ENCODE results near the gene PRR19. TPM values are rescaled to one million over a fixed set of nuclear protein-coding genes. Genes with fewer than 3 reads are reported as not detected.

Gene PRR19
- total RNA-seq, 2 experiments from 2014 or later = 0.38 to 0.49 TPM

- ChIA-PET CTCF (interaction anchor here (1.3 to 1.4 kb wide), 2 partner anchors 24 to 254 kb away, joined by 3 to 5 read pairs; no protein-coding TSS in a partner anchor), POLR2A (interaction anchor here (0.7 to 1.3 kb wide), 4 partner anchors 11 to 179 kb away, joined by 3 to 5 read pairs (median 3); no protein-coding TSS in a partner anchor)
- Mint-ChIP-seq H3K9me3 (no peaks in the 10 kb centered on the region), H3K4me3 (peak overlapping the region; percentile 84), H3K27ac (peak overlapping the region; percentile 91), H3K36me3 (ENCODE audit: low read depth) (no peaks in the 10 kb centered on the region), H3K4me1 (ENCODE audit: low read depth) (peaks cover 18% of the 10 kb centered on the region), H3K27me3 (no peaks in the 10 kb centered on the region)
- TF ChIP-seq, protein P1, sequence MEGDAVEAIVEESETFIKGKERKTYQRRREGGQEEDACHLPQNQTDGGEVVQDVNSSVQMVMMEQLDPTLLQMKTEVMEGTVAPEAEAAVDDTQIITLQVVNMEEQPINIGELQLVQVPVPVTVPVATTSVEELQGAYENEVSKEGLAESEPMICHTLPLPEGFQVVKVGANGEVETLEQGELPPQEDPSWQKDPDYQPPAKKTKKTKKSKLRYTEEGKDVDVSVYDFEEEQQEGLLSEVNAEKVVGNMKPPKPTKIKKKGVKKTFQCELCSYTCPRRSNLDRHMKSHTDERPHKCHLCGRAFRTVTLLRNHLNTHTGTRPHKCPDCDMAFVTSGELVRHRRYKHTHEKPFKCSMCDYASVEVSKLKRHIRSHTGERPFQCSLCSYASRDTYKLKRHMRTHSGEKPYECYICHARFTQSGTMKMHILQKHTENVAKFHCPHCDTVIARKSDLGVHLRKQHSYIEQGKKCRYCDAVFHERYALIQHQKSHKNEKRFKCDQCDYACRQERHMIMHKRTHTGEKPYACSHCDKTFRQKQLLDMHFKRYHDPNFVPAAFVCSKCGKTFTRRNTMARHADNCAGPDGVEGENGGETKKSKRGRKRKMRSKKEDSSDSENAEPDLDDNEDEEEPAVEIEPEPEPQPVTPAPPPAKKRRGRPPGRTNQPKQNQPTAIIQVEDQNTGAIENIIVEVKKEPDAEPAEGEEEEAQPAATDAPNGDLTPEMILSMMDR (IDR thresholded peaks at IDR 0.05) = no peak
- intact Hi-C loops (cut with micrococcal nuclease) = no loop called here
- no peak for ATAC-seq
- no peak for DNase-seq
Measured at GRCh38 chr19:42303101-42303464, 1.2 kb downstream of the PRR19 start.

DNA sequence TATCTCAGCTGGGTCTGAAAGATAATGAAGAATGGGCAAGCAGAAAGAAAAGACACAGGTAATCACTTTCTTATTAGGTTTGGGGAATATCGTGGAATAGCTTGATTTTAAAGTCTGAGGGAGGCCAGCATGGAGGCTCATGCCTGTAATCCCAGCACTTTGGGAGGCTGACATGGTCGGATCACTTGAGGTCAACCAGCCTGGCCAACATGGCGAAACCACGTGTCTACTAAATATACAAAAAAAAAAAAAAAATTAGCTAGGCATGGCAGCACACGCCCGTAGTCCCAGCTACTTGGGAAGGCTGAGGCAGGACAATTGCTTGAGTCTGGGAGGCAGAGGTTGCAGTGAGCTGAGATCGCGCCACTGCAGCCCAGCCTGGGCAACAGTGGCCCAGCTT lies 1.9 kb downstream of the PRR19 start:
- no peak for ATAC-seq
- TF ChIP-seq, protein P1 (IDR thresholded peaks at IDR 0.05) = no peak
- no peaks in the 10 kb centered on the region for H3K9me3 Mint-ChIP-seq
- CTCF ChIA-PET = interaction anchor here (1.3 kb wide), 4 partner anchors 10 to 195 kb away, joined by 3 to 4 read pairs (median 3); no protein-coding TSS in a partner anchor
- no peak for DNase-seq
- H3K4me1 Mint-ChIP-seq (ENCODE audit: low read depth) = peaks cover 18% of the 10 kb centered on the region
- H3K36me3 Mint-ChIP-seq (ENCODE audit: low read depth) = no peaks in the 10 kb centered on the region
- H3K4me3 Mint-ChIP-seq = no peak overlapping the region
- no peak overlapping the region for H3K27ac Mint-ChIP-seq
- intact Hi-C loops (cut with micrococcal nuclease) = no loop called here
- POLR2A ChIA-PET = interaction anchor here (0.7 kb wide), 1 partner anchor 57 kb away, joined by 3 read pairs; no protein-coding TSS in a partner anchor
- no peaks in the 10 kb centered on the region for H3K27me3 Mint-ChIP-seq

DNA sequence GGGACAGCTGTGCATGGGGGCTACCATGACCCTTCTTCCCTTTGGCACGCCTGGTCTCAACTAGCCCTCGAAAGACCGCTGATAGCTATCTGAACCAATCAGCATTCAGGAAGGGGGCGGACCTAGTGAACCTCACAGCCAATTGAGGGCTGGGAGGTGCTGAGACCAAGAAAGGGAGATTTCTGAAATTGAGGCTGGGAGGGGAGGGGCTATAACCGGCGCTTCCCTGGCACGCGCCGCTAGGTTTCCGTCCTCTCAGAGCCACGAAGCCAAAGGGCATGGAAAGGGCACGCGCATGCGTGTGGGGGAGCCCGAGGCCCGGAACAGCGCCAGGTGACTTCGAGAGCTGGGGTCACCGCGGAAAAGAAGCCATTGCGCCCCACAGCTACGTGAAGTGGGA lies 4.7 kb downstream of the PRR19 start:
- Mint-ChIP-seq H3K36me3 (ENCODE audit: low read depth) (no peaks in the 10 kb centered on the region), H3K9me3 (no peaks in the 10 kb centered on the region), H3K4me3 (no peak overlapping the region), H3K27ac (no peak overlapping the region), H3K27me3 (peaks cover 7% of the 10 kb centered on the region), H3K4me1 (ENCODE audit: low read depth) (peaks cover 13% of the 10 kb centered on the region)
- CTCF ChIA-PET = no interaction called here
- DNase-seq (no peak), ATAC-seq (no peak)
- intact Hi-C loops (cut with micrococcal nuclease) = no loop called here
- TF ChIP-seq, protein P1 (IDR thresholded peaks at IDR 0.05) = no peak
- POLR2A ChIA-PET = no interaction called here

GRCh38 chr19:42309686-42310085 lies 7.8 kb downstream of the PRR19 start:
- no peaks in the 10 kb centered on the region for H3K9me3 Mint-ChIP-seq
- H3K27me3 Mint-ChIP-seq = peaks cover 29% of the 10 kb centered on the region
- TF ChIP-seq, protein P1 (IDR thresholded peaks at IDR 0.05) = no peak
- H3K4me1 Mint-ChIP-seq (ENCODE audit: low read depth) = peaks cover 10% of the 10 kb centered on the region
- CTCF ChIA-PET = interaction anchor here (1.2 kb wide), 1 partner anchor 12 kb away, joined by 3 read pairs; no protein-coding TSS in a partner anchor
- ATAC-seq = no peak
- POLR2A ChIA-PET = interaction anchor here (0.6 kb wide), 1 partner anchor 739 kb away, joined by 3 read pairs; no protein-coding TSS in a partner anchor
- no peak for DNase-seq
- intact Hi-C loops (cut with micrococcal nuclease) = no loop called here
- H3K27ac Mint-ChIP-seq = no peak overlapping the region
- no peaks in the 10 kb centered on the region for H3K36me3 Mint-ChIP-seq (ENCODE audit: low read depth)
- no peak overlapping the region for H3K4me3 Mint-ChIP-seq

DNA sequence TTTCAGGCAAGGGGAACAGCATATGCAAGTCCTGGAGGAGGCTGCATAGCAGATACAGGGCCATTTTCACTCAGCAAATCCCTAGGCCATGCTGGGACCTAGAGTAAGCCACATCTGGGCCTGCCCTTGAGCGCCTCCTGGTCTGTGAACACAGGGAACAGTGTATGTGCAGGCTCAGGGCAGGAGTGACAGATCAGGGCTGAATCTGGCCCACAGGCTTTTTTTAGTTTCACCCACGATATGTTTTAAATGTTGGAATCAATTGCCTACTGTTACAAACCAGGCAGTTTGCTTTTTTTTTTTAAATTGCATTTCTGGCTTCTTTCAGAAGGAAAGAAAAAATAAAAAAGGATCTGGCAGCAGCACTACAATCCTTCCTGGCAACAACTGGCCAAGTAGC lies 9.7 kb downstream of the PRR19 start:
- TF ChIP-seq, protein P1 (IDR thresholded peaks at IDR 0.05) = no peak
- Mint-ChIP-seq H3K4me1 (ENCODE audit: low read depth) (peaks cover 13% of the 10 kb centered on the region), H3K27ac (no peak overlapping the region), H3K27me3 (peaks cover 35% of the 10 kb centered on the region), H3K4me3 (no peak overlapping the region), H3K36me3 (ENCODE audit: low read depth) (no peaks in the 10 kb centered on the region), H3K9me3 (no peaks in the 10 kb centered on the region)
- ATAC-seq (no peak), DNase-seq (no peak)
- ChIA-PET CTCF (interaction anchor here (1.5 to 1.6 kb wide), 2 partner anchors 17 to 179 kb away, joined by 4 read pairs; partner anchors contain the start of gene POU2F2), POLR2A (interaction anchor here (0.7 kb wide), 1 partner anchor 9 kb away, joined by 3 read pairs; the partner anchor contains the start of gene PAFAH1B3)
- intact Hi-C loops (cut with micrococcal nuclease) = no loop called here
